ENCODE measurements around the gene USP20. TPM values are rescaled to one million over a fixed set of nuclear protein-coding genes. Genes with fewer than 3 reads are reported as not detected.

Gene USP20
- total RNA-seq, 1 donor from 2014 or later: 10.8 TPM

DNA sequence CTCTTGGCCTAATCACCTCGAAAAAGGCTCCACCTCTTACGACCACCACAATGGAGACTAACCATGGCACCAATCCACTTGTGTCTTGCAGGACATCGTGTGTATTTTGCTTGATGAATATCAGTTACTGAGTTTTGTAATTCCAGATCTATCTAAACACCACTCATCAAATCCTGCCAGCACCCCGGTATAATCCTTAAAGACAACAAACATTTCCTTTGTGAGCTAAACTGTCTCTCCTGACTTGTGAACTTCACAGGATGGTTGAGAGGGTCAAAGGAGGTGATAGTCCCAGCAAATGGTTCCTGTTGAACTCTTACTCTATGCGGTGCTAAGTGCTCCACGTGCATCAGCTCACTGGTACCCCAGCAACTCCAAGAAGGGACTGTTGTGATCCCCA lies 36.3 kb upstream of the USP20 start:
- peaks cover 12% of the 10 kb centered on the region for H3F3A ChIP-seq (ENCODE audit: low read depth)
- Mint-ChIP-seq H3K36me3 (peaks cover 1% of the 10 kb centered on the region), H3K4me1 (peaks cover 2% of the 10 kb centered on the region), H3K9me3 (no peaks in the 10 kb centered on the region), H3K27me3 (ENCODE audit: insufficient read depth, low read depth) (peaks cover 6% of the 10 kb centered on the region), H3K27ac (no peak overlapping the region), H3K4me3 (no peak overlapping the region)
- H3K4me2 ChIP-seq: no peak overlapping the region
- DNase-seq (ENCODE audit: low spot score): no peak
- peaks cover 2% of the 10 kb centered on the region for H3K4me1 ChIP-seq
- peaks cover 4% of the 10 kb centered on the region for H4K20me1 ChIP-seq (ENCODE audit: low read depth)
- no peak overlapping the region for H3K9ac ChIP-seq
- H2AFZ ChIP-seq (replicated peaks): no peak overlapping the region
- TF ChIP-seq EZH2 (IDR thresholded peaks at IDR 0.05) (no peak), EZH2phosphoT487 (IDR thresholded peaks at IDR 0.05) (no peak)
- TF ChIP-seq, protein P1, sequence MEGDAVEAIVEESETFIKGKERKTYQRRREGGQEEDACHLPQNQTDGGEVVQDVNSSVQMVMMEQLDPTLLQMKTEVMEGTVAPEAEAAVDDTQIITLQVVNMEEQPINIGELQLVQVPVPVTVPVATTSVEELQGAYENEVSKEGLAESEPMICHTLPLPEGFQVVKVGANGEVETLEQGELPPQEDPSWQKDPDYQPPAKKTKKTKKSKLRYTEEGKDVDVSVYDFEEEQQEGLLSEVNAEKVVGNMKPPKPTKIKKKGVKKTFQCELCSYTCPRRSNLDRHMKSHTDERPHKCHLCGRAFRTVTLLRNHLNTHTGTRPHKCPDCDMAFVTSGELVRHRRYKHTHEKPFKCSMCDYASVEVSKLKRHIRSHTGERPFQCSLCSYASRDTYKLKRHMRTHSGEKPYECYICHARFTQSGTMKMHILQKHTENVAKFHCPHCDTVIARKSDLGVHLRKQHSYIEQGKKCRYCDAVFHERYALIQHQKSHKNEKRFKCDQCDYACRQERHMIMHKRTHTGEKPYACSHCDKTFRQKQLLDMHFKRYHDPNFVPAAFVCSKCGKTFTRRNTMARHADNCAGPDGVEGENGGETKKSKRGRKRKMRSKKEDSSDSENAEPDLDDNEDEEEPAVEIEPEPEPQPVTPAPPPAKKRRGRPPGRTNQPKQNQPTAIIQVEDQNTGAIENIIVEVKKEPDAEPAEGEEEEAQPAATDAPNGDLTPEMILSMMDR (IDR thresholded peaks at IDR 0.05): no peak
- H3K27ac ChIP-seq: no peak overlapping the region
- peaks cover 3% of the 10 kb centered on the region for H3K79me2 ChIP-seq (ENCODE audit: low read depth)
- no peaks in the 10 kb centered on the region for H3K36me3 ChIP-seq
- no peaks in the 10 kb centered on the region for H3K27me3 ChIP-seq
- no peaks in the 10 kb centered on the region for H3K9me3 ChIP-seq (ENCODE audit: low read depth)
- H3K4me3 ChIP-seq: no peak overlapping the region

DNA sequence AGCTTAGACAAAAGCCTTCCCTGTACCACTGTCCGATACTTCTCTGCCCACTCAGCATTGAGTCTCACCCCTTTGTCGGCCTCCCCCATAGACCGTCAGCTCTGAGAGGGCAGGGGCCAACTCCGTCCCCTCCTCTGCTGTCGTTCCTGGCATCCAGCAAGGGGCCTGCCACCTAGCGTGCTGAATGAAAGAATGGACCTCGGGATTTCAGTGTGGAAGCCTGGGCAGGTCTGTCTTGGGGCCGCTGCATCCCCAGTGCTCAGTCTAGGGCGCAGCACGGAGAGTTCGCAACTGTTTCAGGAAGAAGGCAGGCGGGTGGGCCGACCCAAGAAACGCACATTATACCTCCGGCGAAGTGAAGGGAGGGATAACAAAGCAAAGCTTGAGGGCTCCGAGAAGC lies 33.8 kb upstream of the USP20 start:
- Histone ChIP-seq H3K4me1 (peaks cover 6% of the 10 kb centered on the region), H3K9me3 (ENCODE audit: low read depth) (no peaks in the 10 kb centered on the region), H4K20me1 (ENCODE audit: low read depth) (peaks cover 6% of the 10 kb centered on the region), H3K9ac (no peak overlapping the region), H3K27ac (no peak overlapping the region), H3K36me3 (no peaks in the 10 kb centered on the region), H3K4me3 (no peak overlapping the region), H2AFZ (replicated peaks) (no peak overlapping the region), H3K4me2 (no peak overlapping the region), H3K27me3 (no peaks in the 10 kb centered on the region), H3F3A (ENCODE audit: low read depth) (peaks cover 12% of the 10 kb centered on the region), H3K79me2 (ENCODE audit: low read depth) (peaks cover 9% of the 10 kb centered on the region)
- peak; percentile 21 for DNase-seq (ENCODE audit: low spot score)
- Mint-ChIP-seq H3K27me3 (ENCODE audit: insufficient read depth, low read depth) (peaks cover under 1% of the 10 kb centered on the region), H3K4me3 (peak overlapping the region; percentile 46), H3K36me3 (peaks cover 9% of the 10 kb centered on the region), H3K9me3 (no peaks in the 10 kb centered on the region), H3K4me1 (peaks cover 12% of the 10 kb centered on the region), H3K27ac (no peak overlapping the region)
- TF ChIP-seq, protein P1 (IDR thresholded peaks at IDR 0.05): no peak
- no peak for TF ChIP-seq EZH2phosphoT487 (IDR thresholded peaks at IDR 0.05)
- TF ChIP-seq EZH2 (IDR thresholded peaks at IDR 0.05): no peak

DNA sequence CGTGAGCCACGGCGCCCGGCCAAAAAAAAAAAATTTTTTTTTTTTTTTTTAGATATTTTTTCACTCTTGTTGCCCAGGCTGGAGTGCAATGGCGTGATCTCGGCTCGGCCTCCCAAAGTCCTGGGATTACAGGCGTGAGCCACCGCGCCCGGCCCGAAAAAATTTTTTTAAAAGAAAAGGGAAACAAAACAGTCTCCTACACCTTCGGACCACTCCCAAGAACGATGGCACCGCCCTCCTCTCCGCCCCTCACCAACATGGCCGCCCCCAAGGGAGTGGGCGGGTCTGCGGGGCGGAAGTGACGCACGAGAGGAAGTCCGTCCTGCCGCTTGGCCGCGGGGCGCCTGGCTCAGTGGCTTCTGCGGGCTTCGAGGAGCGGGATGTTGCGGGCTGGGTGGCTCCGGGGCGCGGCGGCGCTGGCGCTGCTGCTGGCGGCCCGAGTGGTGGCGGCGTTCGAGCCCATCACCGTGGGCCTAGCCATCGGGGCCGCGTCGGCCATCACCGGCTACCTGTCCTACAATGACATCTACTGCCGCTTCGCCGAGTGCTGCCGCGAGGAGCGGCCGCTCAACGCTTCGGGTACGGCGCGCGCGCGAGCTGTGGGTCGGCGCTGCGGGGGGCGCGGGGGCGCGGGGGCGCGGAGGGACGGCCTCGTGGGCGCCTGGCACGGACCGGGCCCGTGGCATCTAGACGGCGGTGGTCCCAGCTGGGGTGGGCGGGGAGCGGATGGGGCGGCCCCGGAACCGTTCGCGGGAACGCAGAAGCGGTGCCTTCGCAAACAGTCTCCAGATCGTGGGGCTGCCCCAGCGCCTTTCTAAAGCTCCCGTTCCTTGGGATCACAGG lies 32.2 kb upstream of the USP20 start, which contains the start of gene TOR1B:
Gene TOR1B, plus strand, starts transcription at position 352 of the 843 bp plus-strand sequence. Its CDS starts 29 bp downstream, at position 381.
- no peaks in the 10 kb centered on the region for H3K9me3 ChIP-seq (ENCODE audit: low read depth)
- peak; percentile 96 for DNase-seq (ENCODE audit: low spot score)
- TF ChIP-seq EZH2phosphoT487 (IDR thresholded peaks at IDR 0.05) (no peak), EZH2 (IDR thresholded peaks at IDR 0.05) (peak; percentile 48)
- no peak within 1 kb of the TSS for H3K27ac Mint-ChIP-seq
- peaks cover 6% of the 10 kb centered on the region for H4K20me1 ChIP-seq (ENCODE audit: low read depth)
- H3K4me3 Mint-ChIP-seq: peak within 1 kb of the TSS; percentile 86
- peaks cover 14% of the 10 kb centered on the region for H3K36me3 Mint-ChIP-seq
- H3K4me1 ChIP-seq: peaks cover 6% of the 10 kb centered on the region
- peaks cover 12% of the 10 kb centered on the region for H3K4me1 Mint-ChIP-seq
- H3K9ac ChIP-seq: peak within 1 kb of the TSS; percentile 0
- no peaks in the 10 kb centered on the region for H3K36me3 ChIP-seq
- H3K9me3 Mint-ChIP-seq: no peaks in the 10 kb centered on the region
- H3K4me3 ChIP-seq: peak within 1 kb of the TSS; percentile 79
- H2AFZ ChIP-seq (replicated peaks): peak within 1 kb of the TSS; percentile 64
- no peaks in the 10 kb centered on the region for H3K27me3 Mint-ChIP-seq (ENCODE audit: insufficient read depth, low read depth)
- H3K79me2 ChIP-seq (ENCODE audit: low read depth): peaks cover 9% of the 10 kb centered on the region
- H3K27ac ChIP-seq: no peak within 1 kb of the TSS
- H3K4me2 ChIP-seq: peak within 1 kb of the TSS; percentile 88
- no peaks in the 10 kb centered on the region for H3K27me3 ChIP-seq
- H3F3A ChIP-seq (ENCODE audit: low read depth): peaks cover 12% of the 10 kb centered on the region

DNA sequence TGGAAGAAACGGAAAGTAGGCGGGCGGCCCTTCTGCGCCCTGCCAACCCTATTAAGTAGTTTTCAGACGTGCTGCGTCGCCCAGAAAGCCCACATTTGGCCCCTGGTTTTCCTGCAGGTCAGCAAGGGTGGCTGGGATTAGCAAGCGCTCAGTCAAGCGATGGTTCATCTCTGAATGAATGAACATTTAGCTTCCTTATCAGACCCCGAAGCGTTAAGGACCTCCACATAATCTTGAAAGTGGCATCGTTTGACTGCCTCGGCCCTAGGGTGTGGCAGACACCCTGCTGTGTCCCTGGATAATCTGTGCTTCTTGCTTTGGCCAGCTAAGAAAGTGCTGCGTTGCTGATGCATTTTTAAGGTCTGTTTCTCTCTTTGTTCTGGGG lies 31.6 kb upstream of the USP20 start:
- Histone ChIP-seq H3K27ac (no peak overlapping the region), H2AFZ (replicated peaks) (peak overlapping the region; percentile 64), H3K27me3 (no peaks in the 10 kb centered on the region), H3K4me3 (peak overlapping the region; percentile 79), H3K79me2 (ENCODE audit: low read depth) (peaks cover 9% of the 10 kb centered on the region), H3K9me3 (ENCODE audit: low read depth) (no peaks in the 10 kb centered on the region), H3K4me2 (peak overlapping the region; percentile 88), H4K20me1 (ENCODE audit: low read depth) (peaks cover 6% of the 10 kb centered on the region), H3F3A (ENCODE audit: low read depth) (peaks cover 12% of the 10 kb centered on the region), H3K4me1 (peaks cover 6% of the 10 kb centered on the region), H3K9ac (peak overlapping the region; percentile 0), H3K36me3 (no peaks in the 10 kb centered on the region)
- H3K36me3 Mint-ChIP-seq: peaks cover 14% of the 10 kb centered on the region
- peak; percentile 66 for DNase-seq (ENCODE audit: low spot score)
- no peaks in the 10 kb centered on the region for H3K27me3 Mint-ChIP-seq (ENCODE audit: insufficient read depth, low read depth)
- peak overlapping the region; percentile 86 for H3K4me3 Mint-ChIP-seq
- no peak overlapping the region for H3K27ac Mint-ChIP-seq
- no peaks in the 10 kb centered on the region for H3K9me3 Mint-ChIP-seq
- TF ChIP-seq, protein P1 (IDR thresholded peaks at IDR 0.05): no peak
- no peak for TF ChIP-seq EZH2phosphoT487 (IDR thresholded peaks at IDR 0.05)
- peaks cover 12% of the 10 kb centered on the region for H3K4me1 Mint-ChIP-seq

All from neural progenitor cell (in vitro differentiated cells).